PC-9 (cell line): ENCODE data around the gene IQSEC1. TPM values are rescaled to one million over a fixed set of nuclear protein-coding genes. Genes with fewer than 3 reads are reported as not detected.

ENCODE experiments used
- BruUV-seq: library from RNA; stranded (reverse); fragments of 400-500 nt; replicated peaks from 2 replicates; lab custom pipeline; 2021; lab: Mats Ljungman, UMichigan
- CTCF ChIA-PET: fragments of 300-600 bp; sonication (Branson Sonifier 250); formaldehyde crosslinking; loops from one replicate; lab custom pipeline; 2022; ENCODE audit warnings: antibody characterized with exemption; lab: Charles Lee
- POLR2A ChIA-PET: fragments of 300-600 bp; sonication (Branson Sonifier 250); formaldehyde crosslinking; loops from one replicate; lab custom pipeline; 2022; ENCODE audit warnings: antibody characterized with exemption; ENCODE audit not compliant: unreplicated experiment; lab: Charles Lee
- DNase-seq, 2 experiments: peaks; one replicate each; pipeline versions ENCODE4 v3.0.0 to v3.0.0-alpha.2; 2015 to 2022; ENCODE audit warnings: mixed read lengths in 1 of 2
- H2AFZ ChIP-seq: fragments of 200-600 bp; sonication (generic); 2 replicates; pipeline ENCODE4 v1.8.1; 2017; ENCODE audit warnings: antibody characterized with exemption
- H3F3A ChIP-seq: fragments of 200-600 bp; sonication (generic); 2 replicates; pipeline ENCODE4 v1.8.1; 2017; ENCODE audit warnings: antibody characterized with exemption, mild to moderate bottlenecking, low read depth; ENCODE audit not compliant: insufficient read depth
- H3K27ac ChIP-seq: fragments of 200-600 bp; sonication (generic); 2 replicates; pipeline ENCODE4 v1.6.1; 2016; ENCODE audit warnings: mixed run types
- H3K27me3 ChIP-seq: fragments of 200-600 bp; sonication (generic); 2 replicates; pipeline ENCODE4 v1.6.1; 2016; ENCODE audit warnings: low read depth, mixed run types; ENCODE audit not compliant: insufficient read depth
- H3K36me3 ChIP-seq: fragments of 200-600 bp; sonication (generic); 2 replicates; pipeline ENCODE4 v1.6.1; 2016; ENCODE audit warnings: low read depth, mixed run types
- H3K4me1 ChIP-seq: fragments of 200-600 bp; sonication (generic); replicated peaks from 2 replicates; pipeline ENCODE4 v1.6.1; 2016; ENCODE audit warnings: mixed run types; ENCODE audit not compliant: insufficient read depth
- H3K4me2 ChIP-seq: fragments of 200-600 bp; sonication (generic); 2 replicates; pipeline ENCODE4 v1.6.1; 2017; ENCODE audit warnings: mixed run types
- H3K4me3 ChIP-seq: fragments of 200-600 bp; sonication (generic); 2 replicates; pipeline ENCODE4 v1.6.1; 2016; ENCODE audit warnings: mixed run types
- H3K79me2 ChIP-seq: fragments of 200-600 bp; sonication (generic); 2 replicates; pipeline ENCODE4 v1.6.1; 2017; ENCODE audit warnings: low read depth, mixed run types
- H3K9me2 ChIP-seq: fragments of 200-600 bp; sonication (generic); 2 replicates; pipeline ENCODE4 v1.8.1; 2017; ENCODE audit warnings: mild to moderate bottlenecking; ENCODE audit not compliant: insufficient read depth
- H3K9me3 ChIP-seq: fragments of 200-600 bp; sonication (generic); 2 replicates; pipeline ENCODE4 v1.8.1; 2016; ENCODE audit warnings: low read depth; ENCODE audit not compliant: insufficient read depth
- H4K20me1 ChIP-seq: fragments of 200-600 bp; sonication (generic); 2 replicates; pipeline ENCODE4 v1.8.1; 2017; ENCODE audit not compliant: insufficient read depth
- CTCF ChIP-seq: fragments of 200-600 bp; sonication (generic); conservative IDR thresholded peaks from 2 replicates; pipeline ENCODE4 v1.6.1; 2017; ENCODE audit warnings: mixed run types, antibody characterized with exemption, mild to moderate bottlenecking, moderate library complexity
- EZH2 ChIP-seq: fragments of 200-600 bp; sonication (generic); IDR thresholded peaks from 2 replicates; pipeline ENCODE4 v1.8.0; 2017; ENCODE audit warnings: antibody characterized with exemption, low read depth
- intact Hi-C: fragments of 100-400 bp; cut with micrococcal nuclease; formaldehyde crosslinking; loops from one replicate; pipeline ENCODE4 v1.10.0; 2022; ENCODE audit not compliant: unreplicated experiment
- total RNA-seq: library from RNA; stranded (reverse); gene quantifications from 2 replicates; pipeline ENCODE4 v1.2.3, GENCODE V29; 2021

IQSEC1 gene
- total RNA-seq, 1 experiment from 2014 or later: 30.7 TPM

DNA sequence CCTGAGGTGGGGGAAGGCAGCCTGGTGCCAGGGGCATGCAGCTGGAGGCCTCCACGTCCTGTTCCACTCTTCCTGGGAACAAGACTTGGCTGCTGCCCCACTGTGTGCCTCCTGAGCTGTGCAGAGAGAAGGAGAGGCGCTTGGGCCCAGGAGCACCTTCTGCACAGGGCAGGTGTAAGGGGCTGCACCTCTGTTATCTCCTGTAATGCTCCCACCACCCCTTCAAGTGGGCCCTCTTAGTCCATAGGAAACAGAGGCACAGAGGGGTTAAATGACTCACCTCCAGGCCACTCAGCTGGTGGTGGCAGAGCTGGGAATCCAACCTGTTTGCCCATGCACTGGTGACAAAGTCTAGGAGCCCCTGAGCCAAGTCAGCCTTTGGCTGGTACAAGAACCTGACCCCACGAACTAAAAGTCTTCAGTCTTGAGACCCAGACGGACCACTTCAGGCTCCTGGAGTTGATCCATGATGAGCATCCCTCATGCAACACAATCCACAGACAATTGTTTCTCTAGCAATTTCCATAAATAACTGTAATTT lies 93.2 kb downstream of the IQSEC1 start:
- Histone ChIP-seq H3K27ac (no peak overlapping the region), H3K9me3 (no peaks in the 10 kb centered on the region), H3F3A (no peaks in the 10 kb centered on the region; the same call in 1 of the 2 replicates), H3K36me3 (no peaks in the 10 kb centered on the region), H3K27me3 (no peaks in the 10 kb centered on the region), H4K20me1 (peaks cover 38% of the 10 kb centered on the region), H3K9me2 (no peaks in the 10 kb centered on the region), H3K4me3 (no peak overlapping the region), H3K79me2 (no peaks in the 10 kb centered on the region), H3K4me1 (no peaks in the 10 kb centered on the region), H2AFZ (no peak overlapping the region), H3K4me2 (no peak overlapping the region)
- BruUV-seq: no TSS peak
- POLR2A ChIA-PET: no interaction called here
- intact Hi-C loops: no loop called here
- no peak for TF ChIP-seq CTCF
- no peak for TF ChIP-seq EZH2
- CTCF ChIA-PET: no interaction called here
- DNase-seq: no peak

GRCh38 chr3:12979151-12979946 lies 93.9 kb downstream of the IQSEC1 start:
- Histone ChIP-seq H3K9me2 (no peaks in the 10 kb centered on the region), H2AFZ (no peak overlapping the region), H3K27me3 (no peaks in the 10 kb centered on the region), H3K4me2 (no peak overlapping the region), H3F3A (no peaks in the 10 kb centered on the region), H4K20me1 (peaks cover 37% of the 10 kb centered on the region), H3K4me3 (no peak overlapping the region), H3K9me3 (no peaks in the 10 kb centered on the region), H3K27ac (no peak overlapping the region), H3K79me2 (no peaks in the 10 kb centered on the region), H3K4me1 (no peaks in the 10 kb centered on the region), H3K36me3 (no peaks in the 10 kb centered on the region)
- BruUV-seq: no TSS peak
- no peak for DNase-seq
- TF ChIP-seq CTCF (no peak), EZH2 (no peak)
- intact Hi-C loops: no loop called here
- POLR2A ChIA-PET: no interaction called here
- CTCF ChIA-PET: no interaction called here

DNA sequence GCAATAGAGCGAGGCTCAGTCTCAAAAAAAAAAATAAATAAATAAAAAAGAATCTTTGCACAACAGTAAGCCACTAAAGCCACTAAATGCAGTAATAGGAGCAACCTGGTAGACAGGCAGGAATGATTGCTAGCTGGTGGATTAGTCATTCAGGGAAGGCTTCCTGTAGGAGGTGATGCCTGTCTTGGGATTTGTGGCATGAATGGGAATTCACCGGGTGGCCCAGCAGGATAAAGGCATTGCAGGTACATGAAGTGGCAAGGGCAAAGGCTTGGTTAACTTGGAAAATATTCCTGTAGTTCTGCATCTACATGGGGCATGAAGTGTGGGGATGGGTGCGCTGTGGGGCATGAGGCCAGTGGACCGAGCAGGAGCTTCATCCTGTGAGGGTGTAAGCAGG lies 94.5 kb downstream of the IQSEC1 start:
- no TSS peak for BruUV-seq
- peaks cover 40% of the 10 kb centered on the region for H4K20me1 ChIP-seq

More for the DNA sequence above, 94.5 kb downstream of the IQSEC1 start:
- Histone ChIP-seq H3K9me3 (no peaks in the 10 kb centered on the region), H3K4me2 (no peak overlapping the region), H3F3A (no peaks in the 10 kb centered on the region), H3K4me3 (no peak overlapping the region), H3K79me2 (no peaks in the 10 kb centered on the region), H3K27me3 (no peaks in the 10 kb centered on the region), H3K4me1 (no peaks in the 10 kb centered on the region), H2AFZ (no peak overlapping the region), H3K36me3 (no peaks in the 10 kb centered on the region), H3K9me2 (no peaks in the 10 kb centered on the region), H3K27ac (no peak overlapping the region)
- TF ChIP-seq EZH2: no peak
- TF ChIP-seq CTCF: no peak
- DNase-seq: no peak
- ChIA-PET CTCF (no interaction called here), POLR2A (no interaction called here)
- intact Hi-C loops: no loop called here
